ENCODE data around the gene FUCA1. TPM values are rescaled to one million over a fixed set of nuclear protein-coding genes. Genes with fewer than 3 reads are reported as not detected.

FUCA1 gene
- polyA plus RNA-seq, 1 donor from 2014 or later = 38.5 TPM

DNA sequence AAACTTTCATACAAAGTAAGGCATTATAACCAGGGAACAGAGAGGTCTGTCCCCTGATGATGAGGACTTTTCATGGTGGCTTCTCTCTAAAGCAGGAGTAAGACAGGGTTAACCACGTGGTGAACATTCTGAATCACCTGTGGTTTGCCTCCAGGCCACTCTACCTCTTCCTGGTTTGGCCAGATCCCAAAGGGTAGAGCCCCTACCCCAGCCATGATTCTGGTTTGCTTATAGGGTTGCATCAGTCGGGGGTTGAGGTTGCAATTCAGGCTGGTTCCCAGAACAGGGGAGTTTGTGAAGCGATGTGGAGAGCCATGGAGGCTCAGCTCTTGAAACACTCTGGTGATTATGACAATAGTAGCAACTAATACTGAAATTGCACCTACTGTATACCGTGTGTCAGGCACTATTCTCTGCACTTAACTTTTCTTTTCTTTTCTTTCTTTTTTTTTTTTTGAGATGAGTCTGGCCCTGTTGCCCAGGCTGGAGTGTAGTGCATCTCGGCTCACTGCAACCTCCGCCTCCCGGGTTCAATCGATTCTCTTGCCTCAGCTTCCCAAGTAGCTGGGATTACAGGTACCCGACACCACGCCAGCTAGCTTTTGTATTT lies 36.8 kb upstream of the FUCA1 start:
- Histone ChIP-seq H3K9me2 (ENCODE audit: insufficient read depth, low read length) (no peaks in the 10 kb centered on the region), H4K20me1 (ENCODE audit: insufficient read depth) (no peaks in the 10 kb centered on the region), H3K9me3 (ENCODE audit: low read length) (no peaks in the 10 kb centered on the region), H3K9ac (ENCODE audit: low read length) (no peak overlapping the region), H3K79me2 (replicated peaks; ENCODE audit: insufficient read depth, low read length) (no peaks in the 10 kb centered on the region), H3K4me3 (ENCODE audit: low read length) (no peak overlapping the region), H3K4me2 (ENCODE audit: low read length) (no peak overlapping the region), H3K36me3 (ENCODE audit: insufficient read depth, low read length) (no peaks in the 10 kb centered on the region), H3F3A (ENCODE audit: insufficient read depth, low read length, poor library complexity, severe bottlenecking) (no peaks in the 10 kb centered on the region), H3K27ac (ENCODE audit: low read length) (no peak overlapping the region), H3K27me3 (ENCODE audit: insufficient read depth, low read depth, low read length) (peaks cover 36% of the 10 kb centered on the region), H2AFZ (ENCODE audit: low read depth, low read length) (no peak overlapping the region)
- no peak for TF ChIP-seq TAF1 (IDR thresholded peaks at IDR 0.05; ENCODE audit: low read depth)
- no peak for TF ChIP-seq EP300 (conservative IDR thresholded peaks at IDR 0.05; ENCODE audit: poor library complexity, severe bottlenecking)
- TF ChIP-seq, protein P1, sequence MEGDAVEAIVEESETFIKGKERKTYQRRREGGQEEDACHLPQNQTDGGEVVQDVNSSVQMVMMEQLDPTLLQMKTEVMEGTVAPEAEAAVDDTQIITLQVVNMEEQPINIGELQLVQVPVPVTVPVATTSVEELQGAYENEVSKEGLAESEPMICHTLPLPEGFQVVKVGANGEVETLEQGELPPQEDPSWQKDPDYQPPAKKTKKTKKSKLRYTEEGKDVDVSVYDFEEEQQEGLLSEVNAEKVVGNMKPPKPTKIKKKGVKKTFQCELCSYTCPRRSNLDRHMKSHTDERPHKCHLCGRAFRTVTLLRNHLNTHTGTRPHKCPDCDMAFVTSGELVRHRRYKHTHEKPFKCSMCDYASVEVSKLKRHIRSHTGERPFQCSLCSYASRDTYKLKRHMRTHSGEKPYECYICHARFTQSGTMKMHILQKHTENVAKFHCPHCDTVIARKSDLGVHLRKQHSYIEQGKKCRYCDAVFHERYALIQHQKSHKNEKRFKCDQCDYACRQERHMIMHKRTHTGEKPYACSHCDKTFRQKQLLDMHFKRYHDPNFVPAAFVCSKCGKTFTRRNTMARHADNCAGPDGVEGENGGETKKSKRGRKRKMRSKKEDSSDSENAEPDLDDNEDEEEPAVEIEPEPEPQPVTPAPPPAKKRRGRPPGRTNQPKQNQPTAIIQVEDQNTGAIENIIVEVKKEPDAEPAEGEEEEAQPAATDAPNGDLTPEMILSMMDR (IDR thresholded peaks at IDR 0.05; ENCODE audit: poor library complexity, severe bottlenecking) = no peak
- no peak for TF ChIP-seq RAD21 (conservative IDR thresholded peaks at IDR 0.05)
- no peak for TF ChIP-seq POLR2AphosphoS5 (IDR thresholded peaks at IDR 0.05)
- TF ChIP-seq SMC3 (conservative IDR thresholded peaks at IDR 0.05; ENCODE audit: poor library complexity) = no peak
- TF ChIP-seq MXI1 (conservative IDR thresholded peaks at IDR 0.05; ENCODE audit: poor library complexity, severe bottlenecking) = no peak
- no peak for TF ChIP-seq EZH2 (IDR thresholded peaks at IDR 0.05; ENCODE audit: borderline replicate concordance, insufficient read depth, low read length, poor library complexity, severe bottlenecking)
- TF ChIP-seq, protein P2, sequence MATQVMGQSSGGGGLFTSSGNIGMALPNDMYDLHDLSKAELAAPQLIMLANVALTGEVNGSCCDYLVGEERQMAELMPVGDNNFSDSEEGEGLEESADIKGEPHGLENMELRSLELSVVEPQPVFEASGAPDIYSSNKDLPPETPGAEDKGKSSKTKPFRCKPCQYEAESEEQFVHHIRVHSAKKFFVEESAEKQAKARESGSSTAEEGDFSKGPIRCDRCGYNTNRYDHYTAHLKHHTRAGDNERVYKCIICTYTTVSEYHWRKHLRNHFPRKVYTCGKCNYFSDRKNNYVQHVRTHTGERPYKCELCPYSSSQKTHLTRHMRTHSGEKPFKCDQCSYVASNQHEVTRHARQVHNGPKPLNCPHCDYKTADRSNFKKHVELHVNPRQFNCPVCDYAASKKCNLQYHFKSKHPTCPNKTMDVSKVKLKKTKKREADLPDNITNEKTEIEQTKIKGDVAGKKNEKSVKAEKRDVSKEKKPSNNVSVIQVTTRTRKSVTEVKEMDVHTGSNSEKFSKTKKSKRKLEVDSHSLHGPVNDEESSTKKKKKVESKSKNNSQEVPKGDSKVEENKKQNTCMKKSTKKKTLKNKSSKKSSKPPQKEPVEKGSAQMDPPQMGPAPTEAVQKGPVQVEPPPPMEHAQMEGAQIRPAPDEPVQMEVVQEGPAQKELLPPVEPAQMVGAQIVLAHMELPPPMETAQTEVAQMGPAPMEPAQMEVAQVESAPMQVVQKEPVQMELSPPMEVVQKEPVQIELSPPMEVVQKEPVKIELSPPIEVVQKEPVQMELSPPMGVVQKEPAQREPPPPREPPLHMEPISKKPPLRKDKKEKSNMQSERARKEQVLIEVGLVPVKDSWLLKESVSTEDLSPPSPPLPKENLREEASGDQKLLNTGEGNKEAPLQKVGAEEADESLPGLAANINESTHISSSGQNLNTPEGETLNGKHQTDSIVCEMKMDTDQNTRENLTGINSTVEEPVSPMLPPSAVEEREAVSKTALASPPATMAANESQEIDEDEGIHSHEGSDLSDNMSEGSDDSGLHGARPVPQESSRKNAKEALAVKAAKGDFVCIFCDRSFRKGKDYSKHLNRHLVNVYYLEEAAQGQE (IDR thresholded peaks at IDR 0.05; ENCODE audit: borderline replicate concordance) = no peak

DNA sequence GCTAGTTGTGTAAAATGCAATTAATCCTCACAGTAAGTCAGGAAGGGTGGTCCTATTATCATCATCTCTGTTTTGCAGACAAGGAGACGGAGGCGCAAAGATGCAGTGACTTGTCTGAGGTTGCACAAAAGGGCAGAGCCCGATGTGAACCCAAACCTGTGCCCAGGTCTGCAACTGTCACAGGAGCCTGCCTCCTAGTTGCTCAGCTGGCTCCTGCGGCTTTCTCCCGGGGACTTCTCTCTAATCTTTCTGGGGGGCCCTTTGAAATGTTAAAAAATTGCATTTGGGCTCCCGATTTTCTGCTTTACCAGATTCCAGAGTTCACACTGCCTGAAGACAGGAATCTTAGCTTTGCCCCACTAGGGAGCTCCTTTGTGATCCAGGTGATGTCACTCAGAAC lies 35.7 kb upstream of the FUCA1 start:
- no peak overlapping the region for H3K27ac ChIP-seq (ENCODE audit: low read length)
- TF ChIP-seq, protein P1 (IDR thresholded peaks at IDR 0.05; ENCODE audit: poor library complexity, severe bottlenecking) = no peak
- TF ChIP-seq EZH2 (IDR thresholded peaks at IDR 0.05; ENCODE audit: borderline replicate concordance, insufficient read depth, low read length, poor library complexity, severe bottlenecking) (no peak), POLR2AphosphoS5 (IDR thresholded peaks at IDR 0.05) (no peak), SMC3 (conservative IDR thresholded peaks at IDR 0.05; ENCODE audit: poor library complexity) (no peak)
- no peaks in the 10 kb centered on the region for H3K9me2 ChIP-seq (ENCODE audit: insufficient read depth, low read length)
- no peak overlapping the region for H3K4me3 ChIP-seq (ENCODE audit: low read length)
- H3K4me2 ChIP-seq (ENCODE audit: low read length) = no peak overlapping the region
- peaks cover 36% of the 10 kb centered on the region for H3K27me3 ChIP-seq (ENCODE audit: insufficient read depth, low read depth, low read length)
- H2AFZ ChIP-seq (ENCODE audit: low read depth, low read length) = no peak overlapping the region
- H3F3A ChIP-seq (ENCODE audit: insufficient read depth, low read length, poor library complexity, severe bottlenecking) = no peaks in the 10 kb centered on the region
- H3K9ac ChIP-seq (ENCODE audit: low read length) = no peak overlapping the region
- no peaks in the 10 kb centered on the region for H3K36me3 ChIP-seq (ENCODE audit: insufficient read depth, low read length)
- no peaks in the 10 kb centered on the region for H3K9me3 ChIP-seq (ENCODE audit: low read length)
- no peaks in the 10 kb centered on the region for H3K79me2 ChIP-seq (replicated peaks; ENCODE audit: insufficient read depth, low read length)
- no peaks in the 10 kb centered on the region for H4K20me1 ChIP-seq (ENCODE audit: insufficient read depth)
